GDM1 (cell line): ENCODE results near the gene GINS2.

Experiments used
- DNase-seq: peaks from one replicate; lab custom pipeline; 2025; lab: John Stamatoyannopoulos, UW

GINS2 gene

GRCh38 chr16:85689285-85689949 lies 663 bp upstream of the GINS2 start:
- no peak for DNase-seq

- no peak for DNase-seq
These were observed 893 bp downstream of the GINS2 start for GRCh38 chr16:85687651-85688471.

GRCh38 chr16:85686912-85687591 lies 1.7 kb downstream of the GINS2 start:
- no peak for DNase-seq

- DNase-seq = no peak
These were observed 3.5 kb downstream of the GINS2 start for GRCh38 chr16:85685251-85685650.

- no peak for DNase-seq
These were observed 5.4 kb downstream of the GINS2 start for GRCh38 chr16:85683363-85683762.

- no peak for DNase-seq
These were observed 6.2 kb downstream of the GINS2 start for GRCh38 chr16:85682516-85682915.

DNA sequence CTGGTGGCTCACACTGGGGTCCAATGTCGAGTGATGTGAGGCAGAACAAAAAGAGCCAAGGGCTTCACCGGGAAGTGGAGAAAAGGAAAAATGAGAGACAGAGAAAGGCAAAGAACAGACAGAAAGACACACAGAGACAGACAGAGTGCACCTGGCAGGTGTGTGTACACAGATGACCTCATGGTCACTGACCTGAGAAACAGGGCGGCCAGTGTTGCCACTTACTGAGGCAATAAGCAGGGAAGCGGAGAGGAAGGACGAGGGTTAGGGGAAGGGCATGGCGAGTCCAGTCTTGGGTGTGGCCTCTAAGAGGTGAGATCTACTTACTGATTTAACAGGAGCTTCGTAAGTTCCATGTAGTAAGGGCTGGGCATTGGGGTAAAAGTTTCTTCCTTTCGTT lies 7.5 kb downstream of the GINS2 start:
- DNase-seq = no peak

- no peak for DNase-seq
These were observed 8.3 kb downstream of the GINS2 start for GRCh38 chr16:85680352-85680944.

DNA sequence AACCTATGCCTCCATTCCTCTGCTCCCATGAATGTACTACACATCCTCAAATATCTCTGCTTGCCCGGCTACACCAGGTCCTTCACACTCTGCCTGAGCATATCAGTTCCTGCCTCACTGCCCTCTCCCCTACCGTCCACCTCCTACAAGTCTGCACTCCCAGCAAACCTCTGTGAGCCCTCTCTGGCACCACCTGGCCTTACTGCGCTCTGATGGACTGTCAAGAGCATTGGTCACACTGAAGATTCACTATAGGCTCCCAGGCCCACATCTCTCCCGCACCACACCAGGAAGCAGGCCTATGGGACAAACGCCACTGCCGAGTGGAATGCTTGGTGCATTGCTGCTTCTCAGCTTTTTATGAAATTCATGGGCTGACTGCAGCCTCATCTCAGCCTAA lies 8.9 kb downstream of the GINS2 start:
- DNase-seq = no peak

DNA sequence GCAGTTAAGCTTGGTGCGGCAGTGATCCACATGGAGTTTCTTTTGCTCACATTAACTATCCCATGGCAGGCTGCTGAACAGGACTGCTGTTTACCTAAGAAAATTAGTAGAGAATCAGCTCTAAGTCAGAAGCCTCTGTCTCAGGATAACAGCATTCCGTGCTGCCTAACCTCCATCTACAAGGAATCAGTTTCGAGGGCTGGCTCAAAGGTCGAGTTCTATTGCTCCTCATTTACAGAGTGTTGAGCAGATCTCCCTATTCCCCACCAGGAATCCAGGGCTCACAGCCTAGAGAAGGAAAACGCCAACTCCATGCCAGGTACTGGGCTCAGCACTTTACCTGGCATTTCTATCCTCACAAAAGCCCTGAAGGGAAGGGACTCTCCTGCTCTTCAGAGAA lies 9.9 kb downstream of the GINS2 start:
- no peak for DNase-seq

GRCh38 chr16:85678016-85678415 lies 10.7 kb downstream of the GINS2 start:
- no peak for DNase-seq

- no peak for DNase-seq
These were observed 11.3 kb downstream of the GINS2 start for GRCh38 chr16:85677383-85677967.

DNA sequence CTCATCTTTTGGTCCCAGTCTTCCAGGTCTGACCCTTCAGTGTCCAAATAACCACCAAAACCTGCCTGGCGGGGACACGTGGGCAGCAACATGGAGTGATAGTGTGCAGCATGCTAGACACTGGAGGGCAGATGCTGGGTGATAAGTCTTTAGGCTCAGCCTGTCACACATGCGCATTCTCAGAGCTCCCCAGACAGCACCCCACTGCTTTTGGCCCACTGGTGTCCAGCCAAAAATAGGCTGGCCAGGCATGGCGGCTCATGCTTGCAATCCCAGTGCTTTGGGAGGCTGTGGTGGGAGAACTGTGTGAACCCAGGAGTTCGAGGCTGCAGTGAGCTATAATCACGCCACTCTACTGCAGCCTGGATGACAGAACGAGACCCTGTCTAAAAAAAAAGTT lies 12.3 kb downstream of the GINS2 start:
- no peak for DNase-seq

DNA sequence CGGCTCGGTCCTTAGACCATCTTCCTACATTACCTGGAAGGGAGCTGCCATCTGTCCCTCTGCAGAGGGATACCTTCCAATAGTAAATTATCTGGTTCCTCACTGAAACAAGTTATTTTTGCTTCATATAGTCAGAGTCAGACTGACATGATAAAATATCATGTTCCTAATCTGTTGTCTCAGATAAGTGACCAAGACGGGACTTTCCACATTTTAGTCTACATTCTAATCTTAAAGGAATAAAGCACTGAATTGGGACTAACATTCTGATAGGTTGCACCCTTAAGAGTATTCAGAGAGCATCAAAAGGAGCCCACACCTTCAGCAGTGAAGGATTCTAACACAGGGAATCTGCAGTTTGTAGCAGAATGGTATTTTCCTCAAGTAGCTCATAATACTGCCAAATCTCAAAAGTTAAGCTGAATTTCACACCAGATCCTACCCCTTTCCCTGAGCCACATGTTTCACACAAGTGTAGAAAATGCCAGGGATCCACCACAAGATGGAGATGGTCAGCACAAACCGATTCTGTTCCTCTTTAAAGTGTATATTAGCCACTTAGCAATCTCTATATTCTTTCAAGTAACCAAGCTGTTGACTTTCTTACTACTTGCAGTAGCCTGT lies 13.4 kb downstream of the GINS2 start:
- no peak for DNase-seq

- DNase-seq = no peak
These were observed 13.9 kb downstream of the GINS2 start for GRCh38 chr16:85674828-85675227.

DNA sequence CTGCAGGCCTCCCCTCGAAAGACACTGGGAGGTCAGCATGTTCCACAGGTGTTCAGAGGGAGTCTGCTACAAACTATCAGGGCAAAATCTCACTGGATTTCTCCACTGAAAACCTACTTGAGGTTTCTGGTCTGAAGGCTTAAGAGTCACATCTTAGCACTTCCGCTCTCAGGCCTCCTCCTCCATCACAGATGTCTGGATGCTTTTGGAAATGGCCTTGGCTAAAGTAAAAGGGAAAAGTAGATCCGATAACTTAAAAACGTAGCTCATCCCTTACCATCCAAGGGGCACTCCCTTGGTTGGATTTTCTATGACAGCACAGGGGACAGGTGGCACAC lies 14.4 kb downstream of the GINS2 start:
- no peak for DNase-seq

- no peak for DNase-seq
These were observed 15.0 kb downstream of the GINS2 start for GRCh38 chr16:85673529-85674417.

- DNase-seq = no peak
These were observed 17.9 kb downstream of the GINS2 start for GRCh38 chr16:85670840-85671239.

- DNase-seq = no peak
These were observed 19.9 kb downstream of the GINS2 start for GRCh38 chr16:85668676-85669424.

- DNase-seq = no peak
These were observed 20.8 kb downstream of the GINS2 start for GRCh38 chr16:85667841-85668413.
